Measurements from ENCODE around the gene R3HDM2.

R3HDM2 gene

GRCh38 chr12:57465747-57466505, 35.1 kb upstream of the R3HDM2 start:
- no peak for DNase-seq

- DNase-seq, result no peak
Measured at GRCh38 chr12:57465030-57465746, 34.3 kb upstream of the R3HDM2 start.

GRCh38 chr12:57464569-57464968, 33.7 kb upstream of the R3HDM2 start:
- no peak for DNase-seq

- DNase-seq, result no peak
Measured at GRCh38 chr12:57462912-57463253, 32.0 kb upstream of the R3HDM2 start.

GRCh38 chr12:57462251-57462911, 31.5 kb upstream of the R3HDM2 start:
- peak; percentile 93 for DNase-seq

- DNase-seq, result no peak
Measured at GRCh38 chr12:57461917-57462250, 31.0 kb upstream of the R3HDM2 start.

- DNase-seq, result peak; percentile 66
Measured at GRCh38 chr12:57461276-57461916, 30.6 kb upstream of the R3HDM2 start.

- DNase-seq, result no peak
Measured at GRCh38 chr12:57460841-57461275, 30.0 kb upstream of the R3HDM2 start.

- DNase-seq, result peak; percentile 39
Measured at GRCh38 chr12:57460468-57460784, 29.6 kb upstream of the R3HDM2 start.

GRCh38 chr12:57459750-57460467, 29.1 kb upstream of the R3HDM2 start, which contains the start of gene GLI1:
Gene GLI1 (plus strand): TSS chr12:57459785. CDS start chr12:57463692, 3,907 bp downstream.
- no peak for DNase-seq

GRCh38 chr12:57459055-57459749, 28.4 kb upstream of the R3HDM2 start:
- DNase-seq, result peak; percentile 98

- no peak for DNase-seq
Measured at GRCh38 chr12:57458665-57459054, 27.8 kb upstream of the R3HDM2 start.

- DNase-seq, result no peak
Measured at GRCh38 chr12:57456737-57457490, 26.1 kb upstream of the R3HDM2 start.

GRCh38 chr12:57456145-57456700, 25.4 kb upstream of the R3HDM2 start:
- DNase-seq, result peak; percentile 68

GRCh38 chr12:57455374-57456144, 24.7 kb upstream of the R3HDM2 start:
- DNase-seq, result no peak

GRCh38 chr12:57454566-57455373, 23.9 kb upstream of the R3HDM2 start, which contains the start of gene INHBE:
Gene INHBE (plus strand): TSS chr12:57455307. CDS start chr12:57455537, 230 bp downstream.
- DNase-seq, result peak; percentile 51

GRCh38 chr12:57454213-57454565, 23.3 kb upstream of the R3HDM2 start:
- DNase-seq, result no peak

GRCh38 chr12:57452937-57453509, 22.2 kb upstream of the R3HDM2 start:
- peak; percentile 83 for DNase-seq

Measured in stimulated activated CD8-positive, alpha-beta memory T cell treated with anti-CD3 and anti-CD28 coated beads, Interleukin-4, amount 100 ng/mL, for 48 hours (primary cell).